ENCODE measurements around the gene LCTL. TPM values are rescaled to one million over a fixed set of nuclear protein-coding genes. Genes with fewer than 3 reads are reported as not detected.

Gene LCTL
- under 0.01 TPM in 1 of 2 replicates, not detected in the other for total RNA-seq (2012; rRNA removed)

GRCh38 chr15:66565741-66566144 is at the start of gene LCTL:
Gene LCTL (minus strand): TSS chr15:66565998. CDS start chr15:66565365, 633 bp downstream.
- H3K27me3 ChIP-seq (ENCODE audit: control insufficient read depth, insufficient read depth, low read length), result no peaks in the 10 kb centered on the region
- H3K4me3 ChIP-seq (ENCODE audit: low read length), result no peak within 1 kb of the TSS
- no peak within 1 kb of the TSS for H3K9ac ChIP-seq (ENCODE audit: low read depth, low read length)
- H3K4me2 ChIP-seq (ENCODE audit: low read length), result peak within 1 kb of the TSS; percentile 28
- H3K36me3 ChIP-seq (ENCODE audit: insufficient read depth, low read length), result no peaks in the 10 kb centered on the region
- peaks cover 10% of the 10 kb centered on the region for H3K4me1 ChIP-seq (ENCODE audit: control insufficient read depth, insufficient read depth, low read length)
- no peaks in the 10 kb centered on the region for H3K9me3 ChIP-seq (replicated peaks; ENCODE audit: low read length)

GRCh38 chr15:66614951-66615760 is 49.4 kb upstream of the LCTL start:
- peaks cover 14% of the 10 kb centered on the region for H3K4me1 ChIP-seq (ENCODE audit: control insufficient read depth, insufficient read depth, low read length)
- H3K4me2 ChIP-seq (ENCODE audit: low read length), result no peak overlapping the region
- no peaks in the 10 kb centered on the region for H3K9me3 ChIP-seq (replicated peaks; ENCODE audit: low read length)

GRCh38 chr15:66614456-66614855 is 48.7 kb upstream of the LCTL start:
- Histone ChIP-seq H3K36me3 (ENCODE audit: insufficient read depth, low read length) (no peaks in the 10 kb centered on the region), H3K4me1 (ENCODE audit: control insufficient read depth, insufficient read depth, low read length) (peaks cover 12% of the 10 kb centered on the region), H3K9me3 (replicated peaks; ENCODE audit: low read length) (no peaks in the 10 kb centered on the region), H3K4me2 (ENCODE audit: low read length) (no peak overlapping the region), H3K9ac (ENCODE audit: low read depth, low read length) (no peak overlapping the region), H3K27me3 (ENCODE audit: control insufficient read depth, insufficient read depth, low read length) (peaks cover 9% of the 10 kb centered on the region), H3K4me3 (ENCODE audit: low read length) (no peak overlapping the region)

More at GRCh38 chr15:66614951-66615760, 49.4 kb upstream of the LCTL start:
- H3K27me3 ChIP-seq (ENCODE audit: control insufficient read depth, insufficient read depth, low read length), result peaks cover 9% of the 10 kb centered on the region
- H3K4me3 ChIP-seq (ENCODE audit: low read length), result no peak overlapping the region
- H3K36me3 ChIP-seq (ENCODE audit: insufficient read depth, low read length), result no peaks in the 10 kb centered on the region
- H3K9ac ChIP-seq (ENCODE audit: low read depth, low read length), result no peak overlapping the region

GRCh38 chr15:66613743-66614142 is 47.9 kb upstream of the LCTL start:
- Histone ChIP-seq H3K9ac (ENCODE audit: low read depth, low read length) (no peak overlapping the region), H3K4me2 (ENCODE audit: low read length) (no peak overlapping the region), H3K4me3 (ENCODE audit: low read length) (no peak overlapping the region), H3K9me3 (replicated peaks; ENCODE audit: low read length) (no peaks in the 10 kb centered on the region), H3K4me1 (ENCODE audit: control insufficient read depth, insufficient read depth, low read length) (peaks cover 10% of the 10 kb centered on the region), H3K27me3 (ENCODE audit: control insufficient read depth, insufficient read depth, low read length) (peaks cover 9% of the 10 kb centered on the region), H3K36me3 (ENCODE audit: insufficient read depth, low read length) (no peaks in the 10 kb centered on the region)

GRCh38 chr15:66611257-66612053 is 45.7 kb upstream of the LCTL start:
- no peak overlapping the region for H3K4me3 ChIP-seq (ENCODE audit: low read length)
- peaks cover 12% of the 10 kb centered on the region for H3K27me3 ChIP-seq (ENCODE audit: control insufficient read depth, insufficient read depth, low read length)
- H3K4me2 ChIP-seq (ENCODE audit: low read length), result no peak overlapping the region
- H3K36me3 ChIP-seq (ENCODE audit: insufficient read depth, low read length), result no peaks in the 10 kb centered on the region
- no peaks in the 10 kb centered on the region for H3K9me3 ChIP-seq (replicated peaks; ENCODE audit: low read length)
- H3K4me1 ChIP-seq (ENCODE audit: control insufficient read depth, insufficient read depth, low read length), result no peaks in the 10 kb centered on the region
- no peak overlapping the region for H3K9ac ChIP-seq (ENCODE audit: low read depth, low read length)

- H3K4me2 ChIP-seq (ENCODE audit: low read length), result no peak overlapping the region
- no peak overlapping the region for H3K4me3 ChIP-seq (ENCODE audit: low read length)
- H3K9ac ChIP-seq (ENCODE audit: low read depth, low read length), result no peak overlapping the region
- H3K9me3 ChIP-seq (replicated peaks; ENCODE audit: low read length), result no peaks in the 10 kb centered on the region
- H3K27me3 ChIP-seq (ENCODE audit: control insufficient read depth, insufficient read depth, low read length), result peaks cover 16% of the 10 kb centered on the region
- H3K4me1 ChIP-seq (ENCODE audit: control insufficient read depth, insufficient read depth, low read length), result no peaks in the 10 kb centered on the region
- H3K36me3 ChIP-seq (ENCODE audit: insufficient read depth, low read length), result no peaks in the 10 kb centered on the region
Measured at GRCh38 chr15:66609876-66610275, 44.1 kb upstream of the LCTL start.

- Histone ChIP-seq H3K4me1 (ENCODE audit: control insufficient read depth, insufficient read depth, low read length) (no peaks in the 10 kb centered on the region), H3K36me3 (ENCODE audit: insufficient read depth, low read length) (no peaks in the 10 kb centered on the region), H3K27me3 (ENCODE audit: control insufficient read depth, insufficient read depth, low read length) (peaks cover 18% of the 10 kb centered on the region), H3K4me2 (ENCODE audit: low read length) (no peak overlapping the region), H3K9me3 (replicated peaks; ENCODE audit: low read length) (no peaks in the 10 kb centered on the region), H3K9ac (ENCODE audit: low read depth, low read length) (no peak overlapping the region), H3K4me3 (ENCODE audit: low read length) (no peak overlapping the region)
Measured at GRCh38 chr15:66608881-66609280, 43.1 kb upstream of the LCTL start.

- no peaks in the 10 kb centered on the region for H3K9me3 ChIP-seq (replicated peaks; ENCODE audit: low read length)
- H3K4me1 ChIP-seq (ENCODE audit: control insufficient read depth, insufficient read depth, low read length), result no peaks in the 10 kb centered on the region
- no peak overlapping the region for H3K4me3 ChIP-seq (ENCODE audit: low read length)
- peaks cover 17% of the 10 kb centered on the region for H3K27me3 ChIP-seq (ENCODE audit: control insufficient read depth, insufficient read depth, low read length)
- H3K36me3 ChIP-seq (ENCODE audit: insufficient read depth, low read length), result no peaks in the 10 kb centered on the region
- no peak overlapping the region for H3K4me2 ChIP-seq (ENCODE audit: low read length)
- no peak overlapping the region for H3K9ac ChIP-seq (ENCODE audit: low read depth, low read length)
Measured at GRCh38 chr15:66608159-66608558, 42.4 kb upstream of the LCTL start.

- Histone ChIP-seq H3K4me3 (ENCODE audit: low read length) (no peak overlapping the region), H3K9me3 (replicated peaks; ENCODE audit: low read length) (no peaks in the 10 kb centered on the region), H3K4me2 (ENCODE audit: low read length) (no peak overlapping the region), H3K36me3 (ENCODE audit: insufficient read depth, low read length) (no peaks in the 10 kb centered on the region), H3K9ac (ENCODE audit: low read depth, low read length) (no peak overlapping the region), H3K4me1 (ENCODE audit: control insufficient read depth, insufficient read depth, low read length) (no peaks in the 10 kb centered on the region), H3K27me3 (ENCODE audit: control insufficient read depth, insufficient read depth, low read length) (peaks cover 32% of the 10 kb centered on the region)
Measured at GRCh38 chr15:66603301-66604179, 37.7 kb upstream of the LCTL start.

- Histone ChIP-seq H3K9me3 (replicated peaks; ENCODE audit: low read length) (no peaks in the 10 kb centered on the region), H3K27me3 (ENCODE audit: control insufficient read depth, insufficient read depth, low read length) (peaks cover 29% of the 10 kb centered on the region), H3K36me3 (ENCODE audit: insufficient read depth, low read length) (no peaks in the 10 kb centered on the region), H3K4me3 (ENCODE audit: low read length) (no peak overlapping the region), H3K9ac (ENCODE audit: low read depth, low read length) (no peak overlapping the region), H3K4me2 (ENCODE audit: low read length) (no peak overlapping the region), H3K4me1 (ENCODE audit: control insufficient read depth, insufficient read depth, low read length) (no peaks in the 10 kb centered on the region)
Measured at GRCh38 chr15:66601521-66601920, 35.7 kb upstream of the LCTL start.

- no peaks in the 10 kb centered on the region for H3K36me3 ChIP-seq (ENCODE audit: insufficient read depth, low read length)
- peaks cover 3% of the 10 kb centered on the region for H3K4me1 ChIP-seq (ENCODE audit: control insufficient read depth, insufficient read depth, low read length)
- no peak overlapping the region for H3K4me3 ChIP-seq (ENCODE audit: low read length)
- H3K9ac ChIP-seq (ENCODE audit: low read depth, low read length), result no peak overlapping the region
- peaks cover 26% of the 10 kb centered on the region for H3K27me3 ChIP-seq (ENCODE audit: control insufficient read depth, insufficient read depth, low read length)
- no peaks in the 10 kb centered on the region for H3K9me3 ChIP-seq (replicated peaks; ENCODE audit: low read length)
- no peak overlapping the region for H3K4me2 ChIP-seq (ENCODE audit: low read length)
Measured at GRCh38 chr15:66600240-66600627, 34.4 kb upstream of the LCTL start.
